ENCODE measurements around the gene FOXRED2. TPM values are rescaled to one million over a fixed set of nuclear protein-coding genes. Genes with fewer than 3 reads are reported as not detected.

Gene FOXRED2
- total and polyA plus RNA-seq, 2 experiments from 2014 or later = 11.5 to 38.3 TPM

DNA sequence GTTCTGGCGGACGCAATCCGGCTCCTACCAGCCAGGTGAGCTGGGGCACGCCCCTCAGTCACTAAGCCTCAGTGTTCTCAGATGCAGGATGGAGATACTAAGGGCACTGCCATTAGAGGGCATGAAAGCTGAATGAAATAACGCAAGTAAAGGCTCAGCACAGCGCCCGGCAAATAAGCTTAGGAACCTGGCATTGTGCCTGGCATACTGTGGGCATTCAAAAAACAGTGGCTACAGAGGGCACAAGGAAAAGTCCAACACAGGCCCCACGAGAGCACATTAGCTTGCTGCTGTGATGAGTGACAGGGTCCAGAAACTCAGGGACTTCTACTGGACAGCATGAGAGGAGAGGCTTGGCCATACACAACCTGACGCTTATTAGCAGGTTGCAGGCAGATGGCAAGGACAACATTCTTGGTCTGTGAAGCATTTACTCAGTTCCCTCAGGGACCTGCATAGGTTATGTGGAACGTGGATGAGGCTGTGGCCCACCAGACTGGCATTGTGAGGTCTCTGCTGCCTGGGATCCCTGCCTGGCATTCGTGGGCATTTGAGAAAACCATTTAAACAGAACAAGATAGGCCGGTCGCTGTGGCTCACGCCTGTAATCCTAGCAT, 37.6 kb downstream of the FOXRED2 start (continued):
- TF ChIP-seq, protein P1, sequence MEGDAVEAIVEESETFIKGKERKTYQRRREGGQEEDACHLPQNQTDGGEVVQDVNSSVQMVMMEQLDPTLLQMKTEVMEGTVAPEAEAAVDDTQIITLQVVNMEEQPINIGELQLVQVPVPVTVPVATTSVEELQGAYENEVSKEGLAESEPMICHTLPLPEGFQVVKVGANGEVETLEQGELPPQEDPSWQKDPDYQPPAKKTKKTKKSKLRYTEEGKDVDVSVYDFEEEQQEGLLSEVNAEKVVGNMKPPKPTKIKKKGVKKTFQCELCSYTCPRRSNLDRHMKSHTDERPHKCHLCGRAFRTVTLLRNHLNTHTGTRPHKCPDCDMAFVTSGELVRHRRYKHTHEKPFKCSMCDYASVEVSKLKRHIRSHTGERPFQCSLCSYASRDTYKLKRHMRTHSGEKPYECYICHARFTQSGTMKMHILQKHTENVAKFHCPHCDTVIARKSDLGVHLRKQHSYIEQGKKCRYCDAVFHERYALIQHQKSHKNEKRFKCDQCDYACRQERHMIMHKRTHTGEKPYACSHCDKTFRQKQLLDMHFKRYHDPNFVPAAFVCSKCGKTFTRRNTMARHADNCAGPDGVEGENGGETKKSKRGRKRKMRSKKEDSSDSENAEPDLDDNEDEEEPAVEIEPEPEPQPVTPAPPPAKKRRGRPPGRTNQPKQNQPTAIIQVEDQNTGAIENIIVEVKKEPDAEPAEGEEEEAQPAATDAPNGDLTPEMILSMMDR (conservative IDR thresholded peaks at IDR 0.05; ENCODE audit: low read depth in 2 of 2) = no peak
- TF ChIP-seq STAT1 (IDR thresholded peaks at IDR 0.05; ENCODE audit: unreplicated experiment) (no peak), REST (IDR thresholded peaks at IDR 0.05; ENCODE audit: unreplicated experiment) (no peak), EZH2phosphoT487 (IDR thresholded peaks at IDR 0.05; ENCODE audit: unreplicated experiment) (no peak), NANOG (IDR thresholded peaks at IDR 0.05; ENCODE audit: borderline replicate concordance) (no peak), CREB1 (CRISPR knock-in tag; IDR thresholded peaks at IDR 0.05; ENCODE audit: low read depth) (no peak)

DNA sequence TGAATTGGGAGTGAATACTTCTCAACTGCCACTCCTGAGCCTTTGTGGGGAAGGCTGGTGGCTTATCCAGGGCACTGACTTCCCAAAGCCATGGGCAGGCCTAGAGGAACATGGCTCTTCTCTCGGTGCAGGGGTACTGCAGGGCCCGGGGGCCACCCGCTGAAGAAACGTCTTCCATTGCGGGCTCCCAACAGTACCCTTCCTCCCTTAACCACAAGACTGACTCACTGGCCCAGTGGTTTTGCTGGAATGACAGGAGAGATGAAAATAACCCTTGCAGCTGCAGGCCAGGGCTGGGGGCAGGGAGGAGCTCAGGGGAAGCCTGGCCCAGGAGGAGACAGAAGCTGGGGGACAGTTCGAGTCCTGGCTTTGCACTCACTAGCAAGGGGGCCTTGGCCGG, 38.9 kb downstream of the FOXRED2 start:
- H3K79me2 ChIP-seq (replicated peaks; ENCODE audit: insufficient read depth) = no peaks in the 10 kb centered on the region
- no peaks in the 10 kb centered on the region for H3K36me3 ChIP-seq (ENCODE audit: insufficient read depth)
- no peak overlapping the region for H2AFZ ChIP-seq
- H3F3A ChIP-seq (replicated peaks; ENCODE audit: low read depth) = no peaks in the 10 kb centered on the region
- H3K4me1 Mint-ChIP-seq = no peaks in the 10 kb centered on the region; the same call in 2 of the 3 replicates
- H3K27me3 ChIP-seq (ENCODE audit: insufficient read depth) = no peaks in the 10 kb centered on the region
- no peak overlapping the region for H3K27ac ChIP-seq (ENCODE audit: low read depth)
- H3K36me3 Mint-ChIP-seq (ENCODE audit: low read depth) = no peaks in the 10 kb centered on the region; the same call in 2 of the 3 replicates
- no peaks in the 10 kb centered on the region for H4K20me1 ChIP-seq (replicated peaks; ENCODE audit: insufficient read depth)
- no peak overlapping the region for H3K4me2 ChIP-seq
- no peaks in the 10 kb centered on the region for H3K4me1 ChIP-seq (ENCODE audit: insufficient read depth)
- H3K4me3 Mint-ChIP-seq = no peak overlapping the region
- H3K9me2 ChIP-seq (ENCODE audit: insufficient read depth) = no peaks in the 10 kb centered on the region
- H3K9me3 Mint-ChIP-seq = no peaks in the 10 kb centered on the region
- no peak overlapping the region for H3K27ac Mint-ChIP-seq
- peaks cover 10% of the 10 kb centered on the region for H3K27me3 Mint-ChIP-seq (ENCODE audit: insufficient read depth, low read depth, poor library complexity)
- ATAC-seq = no peak
- TF ChIP-seq NANOG (IDR thresholded peaks at IDR 0.05; ENCODE audit: borderline replicate concordance) = no peak
- no peak for TF ChIP-seq ZNF331 (CRISPR knock-in tag; IDR thresholded peaks at IDR 0.05; ENCODE audit: low read depth)
- TF ChIP-seq CREB1 (CRISPR knock-in tag; IDR thresholded peaks at IDR 0.05; ENCODE audit: low read depth) = no peak
- TF ChIP-seq STAT1 (IDR thresholded peaks at IDR 0.05; ENCODE audit: unreplicated experiment) = no peak
- no peak for TF ChIP-seq ZNF114 (CRISPR knock-in tag; IDR thresholded peaks at IDR 0.05)
- TF ChIP-seq, protein P1 (conservative IDR thresholded peaks at IDR 0.05; ENCODE audit: low read depth in 2 of 2) = no peak
- no peak for TF ChIP-seq JUNB (IDR thresholded peaks at IDR 0.05; ENCODE audit: unreplicated experiment)
- no peak overlapping the region for H3K4me3 ChIP-seq
- DNase-seq (ENCODE audit: low spot score) = no peak

Measured in GM23338 (cell line).